Measurements from ENCODE around the gene NEIL3. TPM values are rescaled to one million over a fixed set of nuclear protein-coding genes. Genes with fewer than 3 reads are reported as not detected.

The NEIL3 gene
- total RNA-seq, 1 donor from 2014 or later, result 1.4 TPM

DNA sequence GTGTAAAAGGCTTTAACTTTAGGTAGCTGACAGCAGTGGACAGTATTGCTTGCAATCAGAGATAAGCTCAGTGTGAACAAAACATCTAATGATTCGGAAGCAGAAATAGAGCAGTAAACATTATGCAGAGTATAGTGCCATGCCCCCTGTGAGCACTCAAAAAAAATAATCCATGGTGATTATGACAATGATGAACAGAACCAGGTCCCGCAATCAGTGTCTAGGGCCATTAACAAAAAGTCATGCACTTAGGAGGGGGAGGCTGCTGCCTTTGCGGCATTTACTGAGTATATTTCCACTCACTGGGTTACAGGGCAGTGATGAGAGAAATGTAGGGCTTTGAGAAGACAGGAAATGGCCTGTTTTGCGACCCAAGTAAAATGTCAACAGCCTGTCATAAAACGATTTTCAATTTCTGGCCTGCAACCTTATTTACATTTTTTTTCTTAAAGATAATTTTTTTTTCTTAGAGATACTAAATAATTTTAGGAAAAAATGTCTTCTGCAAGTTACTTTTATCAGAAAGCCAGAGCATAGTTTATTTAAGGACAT is 27.3 kb upstream of the NEIL3 start:
- Mint-ChIP-seq H3K27ac (ENCODE audit: unreplicated experiment) (no peak overlapping the region), H3K4me3 (ENCODE audit: unreplicated experiment) (no peak overlapping the region), H3K4me1 (ENCODE audit: low read depth, unreplicated experiment) (no peaks in the 10 kb centered on the region), H3K9me3 (ENCODE audit: unreplicated experiment) (no peaks in the 10 kb centered on the region), H3K27me3 (ENCODE audit: unreplicated experiment) (no peaks in the 10 kb centered on the region), H3K36me3 (ENCODE audit: unreplicated experiment) (no peaks in the 10 kb centered on the region)
- TF ChIP-seq, protein P1, sequence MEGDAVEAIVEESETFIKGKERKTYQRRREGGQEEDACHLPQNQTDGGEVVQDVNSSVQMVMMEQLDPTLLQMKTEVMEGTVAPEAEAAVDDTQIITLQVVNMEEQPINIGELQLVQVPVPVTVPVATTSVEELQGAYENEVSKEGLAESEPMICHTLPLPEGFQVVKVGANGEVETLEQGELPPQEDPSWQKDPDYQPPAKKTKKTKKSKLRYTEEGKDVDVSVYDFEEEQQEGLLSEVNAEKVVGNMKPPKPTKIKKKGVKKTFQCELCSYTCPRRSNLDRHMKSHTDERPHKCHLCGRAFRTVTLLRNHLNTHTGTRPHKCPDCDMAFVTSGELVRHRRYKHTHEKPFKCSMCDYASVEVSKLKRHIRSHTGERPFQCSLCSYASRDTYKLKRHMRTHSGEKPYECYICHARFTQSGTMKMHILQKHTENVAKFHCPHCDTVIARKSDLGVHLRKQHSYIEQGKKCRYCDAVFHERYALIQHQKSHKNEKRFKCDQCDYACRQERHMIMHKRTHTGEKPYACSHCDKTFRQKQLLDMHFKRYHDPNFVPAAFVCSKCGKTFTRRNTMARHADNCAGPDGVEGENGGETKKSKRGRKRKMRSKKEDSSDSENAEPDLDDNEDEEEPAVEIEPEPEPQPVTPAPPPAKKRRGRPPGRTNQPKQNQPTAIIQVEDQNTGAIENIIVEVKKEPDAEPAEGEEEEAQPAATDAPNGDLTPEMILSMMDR (IDR thresholded peaks at IDR 0.05; ENCODE audit: partially characterized antibody, unreplicated experiment), result no peak
- DNase-seq, result no peak

DNA sequence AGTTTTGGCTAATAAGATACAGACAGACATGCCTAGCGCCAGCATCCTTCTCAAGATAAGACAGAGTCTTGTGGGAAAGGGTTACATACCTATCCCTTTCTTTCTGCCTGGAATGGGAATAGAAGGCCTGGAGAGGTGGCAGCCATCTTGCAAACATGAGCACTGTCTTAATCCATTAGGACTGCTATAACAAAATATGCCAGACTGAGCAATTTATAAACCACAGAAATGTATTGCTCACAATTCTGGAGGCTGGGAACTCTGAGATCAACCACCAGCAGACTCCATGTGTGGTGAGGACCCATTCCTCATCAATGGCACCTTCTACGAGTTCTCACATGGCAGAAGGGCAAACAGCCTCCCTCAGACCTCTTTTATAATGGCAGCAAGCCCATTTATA is 26.5 kb upstream of the NEIL3 start:
- no peaks in the 10 kb centered on the region for H3K4me1 Mint-ChIP-seq (ENCODE audit: low read depth, unreplicated experiment)
- H3K4me3 Mint-ChIP-seq (ENCODE audit: unreplicated experiment), result no peak overlapping the region
- no peaks in the 10 kb centered on the region for H3K9me3 Mint-ChIP-seq (ENCODE audit: unreplicated experiment)
- H3K27me3 Mint-ChIP-seq (ENCODE audit: unreplicated experiment), result no peaks in the 10 kb centered on the region
- no peak overlapping the region for H3K27ac Mint-ChIP-seq (ENCODE audit: unreplicated experiment)
- TF ChIP-seq, protein P1 (IDR thresholded peaks at IDR 0.05; ENCODE audit: partially characterized antibody, unreplicated experiment), result no peak
- H3K36me3 Mint-ChIP-seq (ENCODE audit: unreplicated experiment), result no peaks in the 10 kb centered on the region
- no peak for DNase-seq

DNA sequence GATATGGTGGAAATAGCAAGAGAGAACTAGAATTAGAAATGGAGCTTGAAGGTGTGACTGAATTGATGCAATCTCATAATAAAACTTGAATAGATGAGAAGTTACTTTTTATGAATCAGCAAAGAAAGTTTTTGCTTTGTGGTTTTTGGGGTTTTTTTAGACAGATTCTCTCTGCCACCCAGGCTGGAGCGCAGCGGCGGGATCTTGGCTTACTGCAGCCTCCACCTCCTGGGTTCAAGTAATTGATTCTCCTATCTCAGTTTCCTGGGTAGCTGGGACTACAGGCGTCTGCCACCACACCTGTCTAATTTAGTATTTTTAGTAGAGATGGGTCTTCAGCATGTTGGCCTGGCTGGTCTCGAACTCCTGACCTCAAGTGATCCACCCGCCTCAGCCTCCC is 23.7 kb upstream of the NEIL3 start:
- H3K36me3 Mint-ChIP-seq (ENCODE audit: unreplicated experiment), result no peaks in the 10 kb centered on the region
- DNase-seq, result no peak
- TF ChIP-seq, protein P1 (IDR thresholded peaks at IDR 0.05; ENCODE audit: partially characterized antibody, unreplicated experiment), result no peak
- no peaks in the 10 kb centered on the region for H3K27me3 Mint-ChIP-seq (ENCODE audit: unreplicated experiment)
- no peak overlapping the region for H3K4me3 Mint-ChIP-seq (ENCODE audit: unreplicated experiment)
- no peaks in the 10 kb centered on the region for H3K9me3 Mint-ChIP-seq (ENCODE audit: unreplicated experiment)
- H3K4me1 Mint-ChIP-seq (ENCODE audit: low read depth, unreplicated experiment), result no peaks in the 10 kb centered on the region
- no peak overlapping the region for H3K27ac Mint-ChIP-seq (ENCODE audit: unreplicated experiment)

DNA sequence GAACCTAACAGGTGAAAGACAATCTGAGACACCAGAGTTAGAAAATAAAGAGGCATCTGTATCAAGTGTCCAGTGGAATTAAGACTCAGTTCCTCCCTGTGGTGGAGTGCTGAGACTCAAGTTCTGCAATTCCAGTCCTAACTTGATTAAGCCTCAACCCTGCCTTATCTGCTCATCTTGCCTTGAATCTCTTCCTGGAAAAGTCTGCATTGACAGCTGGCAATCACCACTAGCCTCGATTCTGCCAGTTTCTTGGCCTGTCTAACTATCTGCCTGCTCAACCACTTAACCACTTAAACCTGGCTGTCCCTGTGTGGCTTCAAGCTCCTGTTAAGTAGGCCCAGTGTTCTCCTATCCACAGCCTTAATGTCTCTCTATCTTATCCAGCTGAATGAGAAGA is 22.4 kb upstream of the NEIL3 start:
- no peak for DNase-seq
- H3K27me3 Mint-ChIP-seq (ENCODE audit: unreplicated experiment), result no peaks in the 10 kb centered on the region
- no peaks in the 10 kb centered on the region for H3K9me3 Mint-ChIP-seq (ENCODE audit: unreplicated experiment)
- H3K36me3 Mint-ChIP-seq (ENCODE audit: unreplicated experiment), result no peaks in the 10 kb centered on the region
- no peaks in the 10 kb centered on the region for H3K4me1 Mint-ChIP-seq (ENCODE audit: low read depth, unreplicated experiment)
- TF ChIP-seq, protein P1 (IDR thresholded peaks at IDR 0.05; ENCODE audit: partially characterized antibody, unreplicated experiment), result no peak
- no peak overlapping the region for H3K27ac Mint-ChIP-seq (ENCODE audit: unreplicated experiment)
- H3K4me3 Mint-ChIP-seq (ENCODE audit: unreplicated experiment), result no peak overlapping the region

DNA sequence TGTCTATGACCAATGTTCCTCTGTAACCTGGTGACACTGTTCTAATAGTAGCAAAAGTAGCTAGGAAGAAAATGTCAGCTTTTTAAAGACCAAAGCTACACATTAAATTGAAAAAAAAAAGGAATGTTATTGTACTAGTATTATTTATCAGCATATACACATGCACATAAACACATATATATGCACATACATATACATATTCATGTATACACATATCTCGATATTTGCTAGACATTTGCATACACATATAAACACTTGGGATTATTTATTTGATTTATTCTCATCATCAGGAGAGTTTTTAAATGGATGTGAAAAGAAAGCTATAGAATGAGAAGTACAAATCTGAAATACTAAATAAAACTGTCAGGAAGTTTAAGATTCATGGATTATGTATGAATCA is 21.3 kb upstream of the NEIL3 start:
- H3K9me3 Mint-ChIP-seq (ENCODE audit: unreplicated experiment), result no peaks in the 10 kb centered on the region
- no peaks in the 10 kb centered on the region for H3K4me1 Mint-ChIP-seq (ENCODE audit: low read depth, unreplicated experiment)
- TF ChIP-seq, protein P1 (IDR thresholded peaks at IDR 0.05; ENCODE audit: partially characterized antibody, unreplicated experiment), result no peak
- no peak overlapping the region for H3K27ac Mint-ChIP-seq (ENCODE audit: unreplicated experiment)
- no peaks in the 10 kb centered on the region for H3K27me3 Mint-ChIP-seq (ENCODE audit: unreplicated experiment)
- H3K36me3 Mint-ChIP-seq (ENCODE audit: unreplicated experiment), result no peaks in the 10 kb centered on the region
- H3K4me3 Mint-ChIP-seq (ENCODE audit: unreplicated experiment), result no peak overlapping the region
- no peak for DNase-seq
